HG03280 (cell line): ENCODE data around the gene SMCR8.
"Not testable (repeated sequence)": the region's sequence is repeated elsewhere in the genome, so short reads cannot be mapped to it uniquely, and the experiment has no call there.

Source experiments
- ATAC-seq: cut with Tn5 transposase; IDR thresholded peaks from one replicate; pipeline ENCODE4 v1.9.1; 2021; ENCODE audit warnings: mild to moderate bottlenecking, moderate library complexity; ENCODE audit not compliant: unreplicated experiment

Gene SMCR8

DNA sequence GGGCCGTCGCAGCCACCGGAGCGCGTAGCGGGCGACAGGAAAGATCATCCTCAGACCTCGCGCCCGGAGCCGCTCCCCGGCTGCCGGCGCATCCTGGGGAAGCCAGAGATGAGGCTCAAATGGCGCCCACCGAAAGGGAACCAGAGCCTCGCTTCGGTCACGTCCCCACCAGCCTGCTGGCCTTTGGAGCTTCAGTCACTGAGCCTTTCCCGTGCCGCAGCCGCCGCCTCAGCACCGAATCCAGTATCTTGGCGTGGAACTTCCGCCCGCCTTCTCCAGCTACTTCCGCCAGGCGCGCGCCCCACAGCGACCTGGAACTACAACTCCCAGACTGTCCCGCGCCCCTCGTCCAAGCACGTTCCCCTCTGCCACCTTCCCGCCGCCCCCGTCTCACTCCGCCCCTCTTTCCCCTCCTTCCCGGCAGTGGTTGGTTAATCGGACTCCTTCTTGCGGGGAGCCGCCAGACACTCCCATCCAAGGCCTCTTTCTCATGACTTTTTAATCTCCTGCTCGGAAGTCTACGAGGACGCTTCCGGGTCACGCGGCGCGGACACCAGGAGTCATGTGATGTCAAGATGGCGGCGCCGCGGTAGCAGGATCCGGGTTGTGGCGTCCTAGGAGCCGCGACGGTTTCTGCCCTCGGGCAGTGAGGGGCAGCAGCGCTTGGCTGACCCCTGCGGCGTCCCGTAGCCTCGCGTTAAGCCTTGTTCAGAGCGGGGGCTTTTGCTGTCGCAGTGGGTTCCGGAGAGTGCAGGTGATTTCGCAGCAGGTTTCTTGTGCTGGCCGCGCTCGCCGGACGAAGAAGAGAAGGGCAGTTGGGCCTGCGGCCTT lies at the start of gene SMCR8, which contains the start of gene TOP3A:
SMCR8 (plus strand) TSS at position 563 of the 831 bp plus-strand sequence. CDS start 497 bp downstream, outside the sequence.
TOP3A (minus strand) TSS at position 264 of the 831 bp plus-strand sequence; CDS start at position 48, 216 bp downstream.
- peak; percentile 87 for ATAC-seq

DNA sequence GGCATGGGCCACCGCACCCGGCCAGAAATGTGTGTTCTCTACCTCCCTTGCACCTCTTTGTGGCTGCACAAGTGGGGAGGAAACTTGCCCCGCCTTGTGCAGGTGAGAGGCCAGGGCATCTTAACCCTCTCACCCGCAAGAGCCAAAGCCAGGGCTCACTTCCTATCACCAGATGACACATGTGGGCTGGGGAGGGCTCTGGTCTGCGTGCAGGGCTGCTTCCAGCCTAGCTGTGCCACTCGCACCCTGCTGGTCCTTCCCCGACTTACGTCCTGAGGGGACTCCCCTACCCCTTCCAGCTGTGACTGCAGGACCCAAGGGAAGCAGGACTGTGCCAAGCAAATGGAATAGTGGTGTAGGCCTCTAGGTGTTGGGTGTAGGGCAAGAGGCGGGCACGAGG lies 47.7 kb upstream of the SMCR8 start:
- ATAC-seq: no peak

DNA sequence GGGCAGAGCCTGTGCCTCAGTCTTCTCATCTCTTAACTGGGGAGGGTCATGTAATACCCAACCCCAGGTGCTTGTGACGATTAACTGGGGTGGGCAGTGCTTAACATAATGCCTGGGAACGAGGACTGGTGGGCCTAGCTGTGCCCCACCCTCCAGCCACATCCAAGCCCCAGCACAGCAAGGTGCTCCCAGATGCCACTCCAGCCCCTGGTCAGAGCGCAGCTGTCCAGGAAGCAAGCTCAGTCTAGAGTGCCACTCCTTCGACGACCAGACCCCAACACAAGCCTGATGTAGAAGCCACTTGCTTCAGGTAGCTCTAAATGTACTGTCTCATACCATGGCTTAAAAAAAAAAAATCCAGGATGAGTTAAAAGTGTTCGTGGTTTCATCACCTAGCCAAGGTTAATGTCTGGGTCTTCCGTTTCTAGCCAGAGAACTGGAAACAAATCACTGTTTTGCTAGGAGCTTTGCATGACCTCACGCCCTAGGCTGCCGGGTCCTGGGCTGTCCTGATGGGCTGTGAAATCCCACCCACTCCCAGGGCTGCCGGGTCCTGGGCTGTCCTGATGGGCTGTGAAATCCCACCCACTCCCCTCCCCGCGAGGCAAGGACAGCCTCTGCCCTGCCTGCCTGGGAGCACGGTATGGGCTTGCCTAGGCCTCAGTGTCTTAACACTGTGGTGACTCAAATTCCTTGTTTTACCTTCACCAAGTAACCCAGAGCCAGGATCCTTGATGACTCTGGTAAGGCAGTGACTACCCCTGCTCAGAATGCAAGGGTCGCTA lies 47.0 kb upstream of the SMCR8 start:
- no peak for ATAC-seq

DNA sequence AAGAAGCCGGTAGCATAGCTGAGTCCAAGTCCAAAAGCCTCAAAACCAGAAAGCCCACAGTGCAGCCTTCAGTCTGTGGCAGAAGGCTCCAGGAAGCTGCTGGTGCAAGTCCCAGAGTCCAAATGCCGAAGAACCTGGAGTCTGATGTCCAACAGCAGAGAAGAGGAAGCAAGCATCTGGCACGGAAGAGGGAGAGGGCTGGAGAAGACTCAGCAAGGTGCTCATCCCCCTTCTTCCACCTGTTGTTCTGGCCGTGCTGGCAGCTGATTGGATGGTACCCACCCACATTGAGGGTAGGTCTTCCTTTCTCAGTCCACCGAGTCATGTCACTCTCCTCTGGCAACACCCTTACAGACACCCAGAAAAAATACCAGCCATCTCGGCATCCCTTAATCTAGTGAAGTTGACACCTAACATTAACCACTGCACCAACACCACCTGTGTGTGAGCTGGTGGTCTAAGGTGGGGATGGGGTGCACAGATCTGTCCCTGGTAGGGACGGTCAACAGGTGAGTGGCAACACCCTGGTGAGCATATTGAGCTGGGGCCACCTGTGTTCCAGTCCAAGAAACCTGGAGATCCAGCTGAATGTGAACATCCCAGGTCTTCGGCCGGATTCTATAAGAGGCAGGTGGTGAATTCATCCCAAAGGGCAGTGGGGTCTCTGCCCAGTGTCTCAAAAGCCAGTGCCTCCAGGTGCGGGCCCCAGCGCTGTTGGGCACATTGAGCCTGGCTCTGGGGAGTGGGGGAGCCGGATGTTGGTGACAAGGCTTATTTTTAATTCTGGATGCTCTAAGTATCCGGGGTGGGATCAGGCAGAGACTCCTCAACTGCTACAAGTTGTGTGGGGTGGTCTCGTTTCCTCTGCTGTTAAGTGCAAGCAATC lies 44.8 kb upstream of the SMCR8 start:
- no peak for ATAC-seq

DNA sequence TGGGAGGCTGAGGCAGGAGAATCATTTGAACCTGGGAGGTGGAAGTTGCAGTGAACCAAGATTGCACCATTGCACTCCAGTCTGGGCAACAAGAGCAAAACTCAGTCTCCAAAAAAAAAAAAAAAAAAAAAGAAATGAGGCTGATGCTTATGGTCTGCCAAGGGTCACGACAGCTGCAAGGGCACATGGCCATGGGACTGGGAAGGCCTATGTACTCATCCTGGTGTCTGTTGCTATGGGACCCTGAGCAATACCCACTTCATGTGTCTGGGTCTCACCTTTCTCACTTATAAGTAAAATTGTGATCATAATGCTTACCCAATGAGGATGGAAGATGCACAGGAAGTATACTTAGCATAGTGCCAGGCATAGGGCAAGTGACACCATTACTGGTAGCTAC lies 38.0 kb upstream of the SMCR8 start:
- ATAC-seq: no peak

DNA sequence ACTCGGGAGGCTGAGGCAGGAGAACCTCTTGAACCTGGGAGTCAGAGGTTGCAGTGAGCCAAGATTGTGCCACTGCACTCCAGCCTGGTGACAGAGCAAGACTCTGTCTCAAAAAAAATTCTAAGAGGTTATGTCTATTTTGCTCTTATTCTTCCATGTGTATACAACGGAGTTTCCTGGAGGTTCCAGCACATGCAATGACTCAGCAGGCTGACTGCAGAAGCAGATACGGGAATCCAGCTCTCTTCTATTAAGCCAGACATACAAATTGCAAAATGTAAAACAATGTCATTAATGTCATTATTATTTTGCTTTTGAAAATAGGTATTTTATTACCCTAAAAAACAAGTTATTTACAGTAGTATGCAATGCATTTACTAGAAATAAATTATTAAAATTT lies 36.2 kb upstream of the SMCR8 start:
- no peak for ATAC-seq

- no peak for ATAC-seq
These were observed 34.8 kb upstream of the SMCR8 start for GRCh38 chr17:18280249-18280648.

- no peak for ATAC-seq
These were observed 34.2 kb upstream of the SMCR8 start for GRCh38 chr17:18280766-18281371.

GRCh38 chr17:18281788-18282187 lies 33.3 kb upstream of the SMCR8 start:
- no peak for ATAC-seq

GRCh38 chr17:18285296-18285695 lies 29.8 kb upstream of the SMCR8 start:
- no peak for ATAC-seq

- no peak for ATAC-seq
These were observed 23.2 kb upstream of the SMCR8 start for GRCh38 chr17:18291718-18292540.

DNA sequence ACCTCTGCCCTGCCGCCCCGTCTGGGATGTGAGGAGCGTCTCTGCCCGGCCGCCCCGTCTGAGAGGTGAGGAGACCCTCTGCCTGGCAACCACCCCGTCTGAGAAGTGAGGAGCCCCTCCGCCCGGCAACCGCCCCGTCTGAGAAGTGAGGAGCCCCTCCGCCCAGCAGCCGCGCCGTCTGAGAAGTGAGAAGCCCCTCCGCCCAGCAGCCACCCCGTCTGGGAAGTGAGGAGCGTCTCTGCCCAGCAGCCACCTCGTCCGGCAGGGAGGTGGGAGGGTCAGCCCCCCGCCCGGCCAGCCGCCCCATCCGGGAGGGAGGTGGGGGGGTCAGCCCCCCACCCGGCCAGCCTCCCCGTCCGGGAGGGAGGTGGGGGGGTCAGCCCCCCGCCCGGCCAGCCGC lies 17.0 kb upstream of the SMCR8 start:
- not testable (repeated sequence) for ATAC-seq

DNA sequence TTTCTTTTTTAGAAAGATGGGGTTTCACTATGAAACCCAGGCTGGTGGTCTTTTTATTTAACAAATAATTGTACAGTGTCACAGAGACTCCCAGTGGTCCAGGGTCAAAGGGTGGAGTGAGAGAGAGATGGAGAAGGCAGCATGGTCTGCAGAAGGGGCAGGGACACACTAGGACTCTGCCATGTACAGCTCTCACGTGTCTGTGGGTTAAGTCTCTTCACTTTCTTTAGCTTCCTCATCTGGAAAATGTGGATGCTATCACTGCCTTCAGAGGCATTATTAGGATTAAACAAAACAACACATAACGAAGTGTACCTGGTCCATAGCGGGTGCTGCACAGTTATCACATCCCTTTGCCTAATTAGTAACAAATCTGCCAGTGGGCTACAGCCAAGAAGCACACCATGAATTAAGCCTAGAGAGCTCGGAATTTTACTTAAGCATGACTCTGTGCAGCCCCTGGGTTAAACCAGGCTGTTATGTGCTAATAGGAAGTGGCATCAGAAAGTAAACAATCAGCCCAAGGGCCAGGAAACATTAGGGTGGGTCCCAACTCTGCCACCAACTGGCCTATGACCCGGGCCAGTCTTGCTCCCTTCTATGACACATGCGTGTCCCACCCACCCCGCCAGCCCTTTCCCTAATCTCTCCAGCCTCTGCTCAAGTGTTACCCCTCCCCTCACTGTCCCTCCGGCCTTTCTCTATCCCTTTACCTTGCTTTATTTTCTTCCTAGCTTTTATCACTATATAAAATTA lies 14.2 kb upstream of the SMCR8 start:
- ATAC-seq: no peak

- ATAC-seq: not testable (repeated sequence)
These were observed 11.9 kb upstream of the SMCR8 start for GRCh38 chr17:18303206-18303605.

DNA sequence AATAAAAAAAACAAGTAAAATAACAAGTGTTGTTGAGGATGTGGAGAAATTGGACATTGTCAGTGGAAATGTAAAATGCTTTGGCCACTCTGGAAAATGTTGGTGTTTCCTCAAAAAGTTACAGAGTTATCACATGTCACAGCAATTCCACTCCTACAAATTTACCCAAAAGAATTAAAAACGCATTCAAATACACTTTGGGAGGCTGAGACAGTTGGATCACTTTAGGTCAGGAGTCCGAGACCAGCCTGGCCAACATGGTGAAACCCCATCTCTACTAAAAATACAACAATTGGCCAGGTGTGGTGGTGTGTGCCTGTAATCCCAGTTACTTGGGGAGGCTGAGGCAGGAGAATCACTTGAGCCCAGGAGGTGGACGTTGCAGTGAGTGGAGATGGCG lies 5.9 kb upstream of the SMCR8 start:
- no peak for ATAC-seq

GRCh38 chr17:18314059-18314730 lies 898 bp upstream of the SMCR8 start:
- ATAC-seq: peak; percentile 15

DNA sequence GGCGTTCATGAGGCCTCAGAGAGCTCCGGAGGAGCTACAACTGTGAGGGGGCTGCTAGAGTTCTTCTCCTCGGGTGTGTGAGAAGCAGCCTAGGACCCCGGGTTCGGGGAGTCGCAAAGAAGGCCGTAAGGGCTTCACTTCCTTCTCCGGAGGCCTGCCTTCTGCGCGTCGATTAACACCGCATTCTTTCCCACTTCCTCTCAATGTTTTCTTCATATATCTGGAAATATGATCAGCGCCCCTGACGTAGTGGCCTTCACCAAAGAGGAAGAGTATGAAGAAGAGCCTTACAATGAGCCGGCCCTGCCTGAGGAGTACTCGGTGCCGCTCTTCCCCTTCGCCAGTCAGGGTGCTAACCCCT lies 449 bp downstream of the SMCR8 start:
- peak; percentile 4 for ATAC-seq

DNA sequence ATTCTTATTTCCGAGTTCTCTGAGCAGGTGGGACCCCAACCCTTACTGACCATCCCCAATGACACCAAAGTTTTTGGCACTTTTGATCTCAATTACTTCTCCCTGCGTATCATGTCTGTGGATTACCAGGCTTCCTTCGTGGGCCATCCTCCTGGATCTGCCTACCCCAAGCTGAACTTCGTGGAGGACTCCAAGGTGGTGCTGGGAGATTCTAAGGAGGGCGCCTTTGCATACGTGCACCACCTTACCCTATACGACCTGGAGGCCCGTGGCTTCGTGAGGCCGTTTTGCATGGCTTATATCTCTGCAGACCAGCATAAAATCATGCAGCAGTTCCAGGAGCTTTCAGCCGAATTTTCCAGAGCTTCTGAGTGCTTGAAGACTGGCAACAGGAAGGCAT lies 868 bp downstream of the SMCR8 start:
- no peak for ATAC-seq
